Peyer's patch (tissue), 4 donors: Measurements from ENCODE around the gene NPPA.

ENCODE experiments used
- CTCF ChIP-seq, 6 experiments: fragments of 450-650 bp in 4 of 6; fragments of 200-600 bp in 2 of 6; sonication (generic) in 1 of 6; IDR thresholded peaks; one replicate each; pipeline ENCODE4 v1.5.1; 2017 to 2019; ENCODE audit warnings: antibody characterized with exemption in 6 of 6, mild to moderate bottlenecking in 3 of 6, moderate library complexity in 1 of 6
- POLR2A ChIP-seq, 2 donors: fragments of 450-650 bp; IDR thresholded peaks; one replicate each; pipeline ENCODE4 v1.5.1; 2017; ENCODE audit warnings: antibody characterized with exemption in 2 of 2, mild to moderate bottlenecking in 2 of 2, moderate library complexity in 2 of 2

GRCh38 chr1:11877074-11877473 lies 29.5 kb upstream of the NPPA start:
- TF ChIP-seq CTCF (IDR thresholded peaks at IDR 0.05) (no peak), POLR2A (IDR thresholded peaks at IDR 0.05) (no peak)
